Measurements from ENCODE around the gene MEPE.

The MEPE gene

GRCh38 chr4:87832669-87833068 lies at the start of gene MEPE:
Gene MEPE, plus strand, starts transcription at chr4:87832969. Its CDS starts 1,746 bp downstream, at chr4:87834715.
- no peak for DNase-seq

- no peak for DNase-seq
These were observed 49.0 kb upstream of the MEPE start for GRCh38 chr4:87783781-87784180.

GRCh38 chr4:87785731-87786509 lies 46.8 kb upstream of the MEPE start:
- no peak for DNase-seq

GRCh38 chr4:87799301-87800113 lies 33.3 kb upstream of the MEPE start, which contains the start of gene IBSP:
Gene IBSP, plus strand, starts transcription at chr4:87799554. Its CDS starts 2,808 bp downstream, at chr4:87802362.
- DNase-seq, result no peak

GRCh38 chr4:87802858-87803257 lies 29.9 kb upstream of the MEPE start:
- DNase-seq, result no peak

GRCh38 chr4:87803421-87803820 lies 29.3 kb upstream of the MEPE start:
- DNase-seq, result no peak

GRCh38 chr4:87804871-87805270 lies 27.9 kb upstream of the MEPE start:
- DNase-seq, result no peak

GRCh38 chr4:87805971-87806370 lies 26.8 kb upstream of the MEPE start:
- DNase-seq, result peak; percentile 23

GRCh38 chr4:87806520-87806919 lies 26.2 kb upstream of the MEPE start:
- DNase-seq, result no peak

- DNase-seq, result peak; percentile 46
These were observed 25.4 kb upstream of the MEPE start for GRCh38 chr4:87807402-87807801.

- no peak for DNase-seq
These were observed 20.8 kb upstream of the MEPE start for GRCh38 chr4:87811977-87812376.

- DNase-seq, result no peak
These were observed 13.4 kb upstream of the MEPE start for GRCh38 chr4:87819281-87819919.

GRCh38 chr4:87823200-87823599 lies 9.6 kb upstream of the MEPE start:
- DNase-seq, result no peak

GRCh38 chr4:87823724-87824123 lies 9.0 kb upstream of the MEPE start:
- DNase-seq, result no peak

- DNase-seq, result no peak
These were observed 8.4 kb upstream of the MEPE start for GRCh38 chr4:87824352-87824751.

GRCh38 chr4:87834401-87834800 lies 1.6 kb downstream of the MEPE start:
- DNase-seq, result no peak

- DNase-seq, result peak; percentile 42
These were observed 2.4 kb downstream of the MEPE start for GRCh38 chr4:87835197-87835596.

GRCh38 chr4:87835743-87836142 lies 3.0 kb downstream of the MEPE start:
- no peak for DNase-seq

- DNase-seq, result no peak
These were observed 5.4 kb downstream of the MEPE start for GRCh38 chr4:87838205-87838604.

GRCh38 chr4:87838890-87839591 lies 6.3 kb downstream of the MEPE start:
- peak; percentile 56 for DNase-seq

GRCh38 chr4:87839592-87839946 lies 6.8 kb downstream of the MEPE start:
- no peak for DNase-seq

- DNase-seq, result no peak
These were observed 7.4 kb downstream of the MEPE start for GRCh38 chr4:87840149-87840548.

GRCh38 chr4:87843936-87844335 lies 11.2 kb downstream of the MEPE start:
- DNase-seq, result peak; percentile 93

All from suppressor macrophage treated with lipopolysaccharide for 4 hours (primary cell).